Gastrocnemius medialis (tissue), 4 donors: ENCODE measurements around the gene PTGDS. TPM values are rescaled to one million over a fixed set of nuclear protein-coding genes. Genes with fewer than 3 reads are reported as not detected.

ENCODE experiments used
- ATAC-seq, 2 donors: fragments of 150-250 bp; one replicate each; pipeline ENCODE4 v1.9.1; 2016
- DNase-seq, 2 donors: peaks; one replicate each; pipeline ENCODE4 v3.0.0-alpha.2; 2019
- H3K27ac ChIP-seq, 4 donors: fragments of 200-600 bp; sonication (generic); 1 replicate in 1 of 4; 2 replicates in 3 of 4; pipeline ENCODE4 v1.5.1; 2016 to 2018; ENCODE audit warnings: mild to moderate bottlenecking in 2 of 4, moderate library complexity in 1 of 4
- H3K27me3 ChIP-seq, 3 donors: fragments of 200-600 bp; sonication (generic) in 2 of 3; 1 replicate in 1 of 3; 2 replicates in 2 of 3; pipeline versions ENCODE4 v1.5.1 to v1.6.0; 2016 to 2019; ENCODE audit warnings: mild to moderate bottlenecking in 1 of 3, moderate library complexity in 1 of 3
- H3K36me3 ChIP-seq, 2 donors: fragments of 200-600 bp; sonication (generic) in 1 of 2; one replicate each; pipeline ENCODE4 v1.5.1; 2017 to 2018
- H3K4me1 ChIP-seq, 2 donors: fragments of 200-600 bp; sonication (generic) in 1 of 2; one replicate each; pipeline ENCODE4 v1.5.1; 2016 to 2017; ENCODE audit warnings: mild to moderate bottlenecking in 2 of 2
- H3K4me3 ChIP-seq, 4 donors: fragments of 200-600 bp; sonication (generic) in 3 of 4; 1 replicate in 1 of 4; 2 replicates in 3 of 4; pipeline ENCODE4 v1.5.1; 2016 to 2019; ENCODE audit warnings: mild to moderate bottlenecking in 2 of 4
- H3K9me3 ChIP-seq, 3 donors: fragments of 200-600 bp; sonication (generic) in 2 of 3; 1 replicate in 1 of 3; 2 replicates in 2 of 3; pipeline ENCODE4 v1.5.1; 2016 to 2019
- POLR2A ChIP-seq, 2 donors: fragments of 450-650 bp; IDR thresholded peaks; one replicate each; pipeline ENCODE4 v1.6.1; 2017; ENCODE audit warnings: antibody characterized with exemption in 2 of 2, mild to moderate bottlenecking in 2 of 2, moderate library complexity in 2 of 2
- in situ Hi-C, 4 donors: fragments of 200-750 bp; cut with MboI; loops; one replicate each; pipeline versions ENCODE4 v1.15.0 to v1.8.0; 2017; ENCODE audit warnings: low sequenced_read_pairs in 4 of 4
- intact Hi-C: fragments of 100-400 bp; cut with DNase I; formaldehyde crosslinking; loops from one replicate; pipeline ENCODE4 v1.15.1; 2023; ENCODE audit warnings: low total_unique reads
- total RNA-seq, 4 donors: library from RNA; depleted of rRNA; stranded (reverse); fragments of >200 nt; gene quantifications; one replicate each; pipeline versions ENCODE4 v1.1.0 to v1.2.3, GENCODE V29; 2016
- TF ChIP-seq, protein P1 (sequence below), 5 experiments: fragments of 450-650 bp in 3 of 5; fragments of 200-600 bp in 2 of 5; sonication (generic) in 2 of 5; IDR thresholded peaks in 4 of 5; conservative IDR thresholded peaks in 1 of 5; 1 replicate in 4 of 5; 2 replicates in 1 of 5; pipeline ENCODE4 v1.5.1; 2016 to 2019; ENCODE audit warnings: antibody characterized with exemption in 5 of 5, mild to moderate bottlenecking in 3 of 5, moderate library complexity in 3 of 5

The PTGDS gene
- total RNA-seq, 4 donors from 2014 or later = 2.3 to 35.2 (median 27.0) TPM

DNA sequence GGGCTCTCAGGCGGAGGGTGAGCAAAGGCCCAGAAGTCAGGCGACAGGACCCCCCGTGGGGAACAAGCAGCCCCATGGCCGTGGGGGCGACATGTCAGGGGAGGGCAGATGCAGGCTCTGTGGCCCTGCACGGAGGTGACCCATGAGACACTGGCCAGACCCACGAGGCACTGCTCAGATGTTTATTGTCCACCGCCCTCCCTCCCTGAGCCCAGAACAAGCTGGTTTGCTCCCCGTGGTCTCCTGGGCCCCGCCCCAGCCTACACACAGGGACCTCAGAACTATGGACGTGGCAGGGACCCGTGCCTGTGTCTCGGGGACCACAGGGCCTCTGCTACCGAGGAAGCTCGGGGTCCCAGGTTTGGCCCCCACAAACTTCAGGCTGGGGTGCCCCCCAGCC is 52.7 kb downstream of the PTGDS start:
- H3K4me1 ChIP-seq = peaks cover 21 to 23% of the 10 kb centered on the region in 2 donors
- in situ Hi-C loops = loop anchor here in 3 of 4 donors (5.0 to 10.0 kb wide), 3 partner anchors 85 to 245 kb away; partner anchors contain the start of genes C8G (in 1 of the 3) and FBXW5 (in 1 of the 3)
- intact Hi-C loops = no loop called here
- ATAC-seq = no peak
- no peaks in the 10 kb centered on the region for H3K36me3 ChIP-seq
- H3K27me3 ChIP-seq = peaks cover 0 to 6% (median 0%) of the 10 kb centered on the region in 3 donors
- H3K27ac ChIP-seq = no peak overlapping the region
- TF ChIP-seq, protein P1, sequence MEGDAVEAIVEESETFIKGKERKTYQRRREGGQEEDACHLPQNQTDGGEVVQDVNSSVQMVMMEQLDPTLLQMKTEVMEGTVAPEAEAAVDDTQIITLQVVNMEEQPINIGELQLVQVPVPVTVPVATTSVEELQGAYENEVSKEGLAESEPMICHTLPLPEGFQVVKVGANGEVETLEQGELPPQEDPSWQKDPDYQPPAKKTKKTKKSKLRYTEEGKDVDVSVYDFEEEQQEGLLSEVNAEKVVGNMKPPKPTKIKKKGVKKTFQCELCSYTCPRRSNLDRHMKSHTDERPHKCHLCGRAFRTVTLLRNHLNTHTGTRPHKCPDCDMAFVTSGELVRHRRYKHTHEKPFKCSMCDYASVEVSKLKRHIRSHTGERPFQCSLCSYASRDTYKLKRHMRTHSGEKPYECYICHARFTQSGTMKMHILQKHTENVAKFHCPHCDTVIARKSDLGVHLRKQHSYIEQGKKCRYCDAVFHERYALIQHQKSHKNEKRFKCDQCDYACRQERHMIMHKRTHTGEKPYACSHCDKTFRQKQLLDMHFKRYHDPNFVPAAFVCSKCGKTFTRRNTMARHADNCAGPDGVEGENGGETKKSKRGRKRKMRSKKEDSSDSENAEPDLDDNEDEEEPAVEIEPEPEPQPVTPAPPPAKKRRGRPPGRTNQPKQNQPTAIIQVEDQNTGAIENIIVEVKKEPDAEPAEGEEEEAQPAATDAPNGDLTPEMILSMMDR (IDR thresholded peaks at IDR 0.05 in 4 of 5, conservative IDR thresholded peaks at IDR 0.05 in 1 of 5) = no peak
- no peak for TF ChIP-seq POLR2A (IDR thresholded peaks at IDR 0.05)
- H3K4me3 ChIP-seq = no peak overlapping the region
- no peak for DNase-seq
- no peaks in the 10 kb centered on the region for H3K9me3 ChIP-seq

DNA sequence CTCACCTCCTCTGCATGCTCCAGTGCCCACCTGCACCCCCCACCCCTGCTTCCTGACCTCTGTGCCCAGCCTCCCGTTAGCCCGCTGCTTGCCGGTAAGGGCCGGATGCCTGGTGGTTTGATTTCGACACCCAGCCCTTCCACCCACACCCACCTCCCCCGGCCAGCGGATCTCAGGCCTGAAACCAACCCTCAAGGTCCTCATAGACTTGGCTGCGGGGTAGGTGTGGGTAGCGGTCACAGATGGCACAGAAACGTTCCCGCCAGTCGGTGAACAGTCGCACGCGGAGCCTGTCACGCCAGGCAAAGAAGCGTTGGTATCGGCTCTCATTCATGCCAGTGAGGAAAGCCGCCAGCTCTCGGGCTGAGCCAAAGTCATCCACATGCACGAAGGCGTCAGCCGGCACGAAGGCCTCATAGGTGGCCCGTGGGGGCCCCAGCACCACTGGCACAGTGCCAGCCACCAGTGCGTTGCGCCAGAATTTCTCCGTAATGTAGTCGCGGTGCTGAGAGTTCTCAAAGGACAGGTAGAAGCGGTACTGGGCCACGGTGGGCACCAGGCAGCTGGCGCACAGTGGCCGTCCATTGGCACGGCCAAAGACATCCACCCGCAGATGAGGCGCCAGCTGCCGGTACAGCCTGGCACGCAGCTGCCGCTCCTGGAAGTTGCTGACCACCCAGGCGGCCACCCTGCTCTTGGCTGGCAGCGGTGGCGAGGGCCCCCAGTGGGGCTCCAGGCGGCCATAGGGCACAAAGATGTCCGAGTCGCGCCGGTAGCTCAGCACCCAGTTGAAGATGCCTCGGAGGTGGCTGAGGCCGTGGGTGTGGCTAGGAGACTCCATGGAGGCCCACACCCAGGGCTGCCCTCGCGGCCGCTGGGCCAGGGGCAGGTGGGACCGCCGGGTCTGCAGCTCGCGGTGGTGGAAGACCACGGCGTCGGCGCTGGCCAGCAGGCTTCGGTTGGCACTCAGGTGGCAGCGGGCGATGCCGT is 53.5 kb downstream of the PTGDS start:
- H3K9me3 ChIP-seq = no peaks in the 10 kb centered on the region
- DNase-seq = no peak
- intact Hi-C loops (no loop called here), in situ Hi-C loops (loop anchor here in 3 of 4 donors (5.0 to 10.0 kb wide), 3 partner anchors 86 to 246 kb away; partner anchors contain the start of genes C8G (in 1 of the 3) and FBXW5 (in 1 of the 3))
- H3K4me1 ChIP-seq = peaks cover 23% of the 10 kb centered on the region in 2 donors
- H3K27ac ChIP-seq = no peak overlapping the region
- TF ChIP-seq, protein P1 (IDR thresholded peaks at IDR 0.05 in 4 of 5, conservative IDR thresholded peaks at IDR 0.05 in 1 of 5) = no peak
- TF ChIP-seq POLR2A (IDR thresholded peaks at IDR 0.05) = no peak
- no peak overlapping the region for H3K4me3 ChIP-seq
- H3K36me3 ChIP-seq = no peaks in the 10 kb centered on the region
- no peak for ATAC-seq
- H3K27me3 ChIP-seq = peaks cover 0 to 6% (median 0%) of the 10 kb centered on the region in 3 donors

Other genes with a start within 250 kb of the PTGDS start
- 1 to 10 TPM in 3 of 4 donors, under 1 TPM in 1; 0.61 to 4.7 (median 1.6) TPM for gene LCN10, start 234.6 kb upstream of the PTGDS start, total RNA-seq
- 10 to 100 TPM in 1 of 4 donors, 1 to 10 TPM in 3; 2.1 to 11.7 (median 3.7) TPM for gene LCN6, start 229.0 kb upstream of the PTGDS start, total RNA-seq
- gene LCN8, start 219.3 kb upstream of the PTGDS start, total RNA-seq = not detected
- not detected for gene LCN15, start 213.0 kb upstream of the PTGDS start, total RNA-seq
- 10 to 100 TPM; 46.9 to 70.2 (median 51.1) TPM for gene TMEM141, start 186.2 kb upstream of the PTGDS start, total RNA-seq
- under 1 TPM in 1 of 4 donors, not detected in 3; 0.31 TPM for gene CCDC183, start 181.2 kb upstream of the PTGDS start, total RNA-seq
- 100 to 1,000 TPM in 2 of 4 donors, 10 to 100 TPM in 2; 84.9 to 121 (median 105) TPM for gene RABL6, start 169.6 kb upstream of the PTGDS start, total RNA-seq
- gene AJM1, start 135.0 kb upstream of the PTGDS start, total RNA-seq = 1 to 10 TPM; 1.3 to 2.1 (median 1.6) TPM
- gene PHPT1, start 128.1 kb upstream of the PTGDS start, total RNA-seq = 100 to 1,000 TPM in 3 of 4 donors, 10 to 100 TPM in 1; 98.8 to 204 (median 152) TPM
- gene MAMDC4, start 125.2 kb upstream of the PTGDS start, total RNA-seq = 1 to 10 TPM in 3 of 4 donors, under 1 TPM in 1; 0.95 to 2.3 (median 1.7) TPM
- 100 to 1,000 TPM; 285 to 440 (median 334) TPM for gene EDF1, start 111.2 kb upstream of the PTGDS start, total RNA-seq
- gene TRAF2, start 91.0 kb upstream of the PTGDS start, total RNA-seq = 1 to 10 TPM; 3.5 to 6.6 (median 4.8) TPM
- gene FBXW5, start 32.8 kb upstream of the PTGDS start, total RNA-seq = 100 to 1,000 TPM; 329 to 469 (median 435) TPM
- 1 to 10 TPM in 2 of 4 donors, not detected in 2; 1.7 to 5.2 TPM for gene C8G, start 32.3 kb upstream of the PTGDS start, total RNA-seq
- not detected for gene LCN12, start 25.2 kb upstream of the PTGDS start, total RNA-seq
- under 1 TPM in 1 of 4 donors, not detected in 3; 0.10 TPM for gene LCNL1, start 5.5 kb downstream of the PTGDS start, total RNA-seq
- gene PAXX, start 14.9 kb downstream of the PTGDS start, total RNA-seq = 10 to 100 TPM; 10.8 to 15.6 (median 14.6) TPM
- under 1 TPM in 1 of 4 donors, not detected in 3; 0.36 TPM for gene CLIC3, start 19.1 kb downstream of the PTGDS start, total RNA-seq
- gene ABCA2, start 50.7 kb downstream of the PTGDS start, total RNA-seq = 10 to 100 TPM; 14.1 to 20.0 (median 16.7) TPM
- not detected for gene FUT7, start 54.6 kb downstream of the PTGDS start, total RNA-seq
- gene NPDC1, start 68.7 kb downstream of the PTGDS start, total RNA-seq = 10 to 100 TPM; 11.3 to 22.3 (median 19.0) TPM
- gene ENTPD2, start 76.6 kb downstream of the PTGDS start, total RNA-seq = under 1 TPM in 2 of 4 donors, not detected in 2; 0.22 to 0.55 TPM
- gene SAPCD2, start 93.1 kb downstream of the PTGDS start, total RNA-seq = under 1 TPM in 3 of 4 donors, not detected in 1; 0.16 to 0.24 (median 0.17) TPM
- gene UAP1L1, start 100.0 kb downstream of the PTGDS start, total RNA-seq = 1 to 10 TPM in 2 of 4 donors, under 1 TPM in 2; 0.49 to 2.5 (median 1.5) TPM
- gene MAN1B1, start 109.5 kb downstream of the PTGDS start, total RNA-seq = 10 to 100 TPM; 15.9 to 31.9 (median 21.1) TPM
- 10 to 100 TPM; 36.9 to 63.1 (median 55.9) TPM for gene DPP7, start 137.2 kb downstream of the PTGDS start, total RNA-seq
- gene GRIN1, start 161.7 kb downstream of the PTGDS start, total RNA-seq = not detected
- gene LRRC26, start 192.5 kb downstream of the PTGDS start, total RNA-seq = not detected
- not detected for gene TMEM210, start 194.6 kb downstream of the PTGDS start, total RNA-seq
- 10 to 100 TPM; 10.2 to 12.4 (median 10.8) TPM for gene ANAPC2, start 211.1 kb downstream of the PTGDS start, total RNA-seq
- gene SSNA1, start 211.2 kb downstream of the PTGDS start, total RNA-seq = 100 to 1,000 TPM in 2 of 4 donors, 10 to 100 TPM in 2; 73.3 to 164 (median 94.4) TPM
- 10 to 100 TPM in 1 of 4 donors, 1 to 10 TPM in 3; 3.4 to 10.2 (median 6.3) TPM for gene TPRN, start 223.2 kb downstream of the PTGDS start, total RNA-seq
- 10 to 100 TPM; 24.7 to 45.9 (median 32.0) TPM for gene TMEM203, start 228.1 kb downstream of the PTGDS start, total RNA-seq
- gene NDOR1, start 228.2 kb downstream of the PTGDS start, total RNA-seq = 1 to 10 TPM; 2.4 to 5.0 (median 4.1) TPM
- 1 to 10 TPM; 1.1 to 6.5 (median 1.5) TPM for gene RNF208, start 244.7 kb downstream of the PTGDS start, total RNA-seq
- under 1 TPM in 1 of 4 donors, not detected in 3; 0.42 TPM for gene CYSRT1, start 247.7 kb downstream of the PTGDS start, total RNA-seq
- gene RNF224, start 250.0 kb downstream of the PTGDS start, total RNA-seq = not detected